NK-92 treated with Interleukin-12 subunit alpha and Interleukin-12 subunit beta, amount 100 ng/mL, for 24 hours (cell line): ENCODE results near the gene AIDA.
"Not testable (repeated sequence)": the region's sequence is repeated elsewhere in the genome, so short reads cannot be mapped to it uniquely, and the experiment has no call there.

Experiments
- DNase-seq: peaks from one replicate; lab custom pipeline; 2025; lab: John Stamatoyannopoulos, UW

The AIDA gene

DNA sequence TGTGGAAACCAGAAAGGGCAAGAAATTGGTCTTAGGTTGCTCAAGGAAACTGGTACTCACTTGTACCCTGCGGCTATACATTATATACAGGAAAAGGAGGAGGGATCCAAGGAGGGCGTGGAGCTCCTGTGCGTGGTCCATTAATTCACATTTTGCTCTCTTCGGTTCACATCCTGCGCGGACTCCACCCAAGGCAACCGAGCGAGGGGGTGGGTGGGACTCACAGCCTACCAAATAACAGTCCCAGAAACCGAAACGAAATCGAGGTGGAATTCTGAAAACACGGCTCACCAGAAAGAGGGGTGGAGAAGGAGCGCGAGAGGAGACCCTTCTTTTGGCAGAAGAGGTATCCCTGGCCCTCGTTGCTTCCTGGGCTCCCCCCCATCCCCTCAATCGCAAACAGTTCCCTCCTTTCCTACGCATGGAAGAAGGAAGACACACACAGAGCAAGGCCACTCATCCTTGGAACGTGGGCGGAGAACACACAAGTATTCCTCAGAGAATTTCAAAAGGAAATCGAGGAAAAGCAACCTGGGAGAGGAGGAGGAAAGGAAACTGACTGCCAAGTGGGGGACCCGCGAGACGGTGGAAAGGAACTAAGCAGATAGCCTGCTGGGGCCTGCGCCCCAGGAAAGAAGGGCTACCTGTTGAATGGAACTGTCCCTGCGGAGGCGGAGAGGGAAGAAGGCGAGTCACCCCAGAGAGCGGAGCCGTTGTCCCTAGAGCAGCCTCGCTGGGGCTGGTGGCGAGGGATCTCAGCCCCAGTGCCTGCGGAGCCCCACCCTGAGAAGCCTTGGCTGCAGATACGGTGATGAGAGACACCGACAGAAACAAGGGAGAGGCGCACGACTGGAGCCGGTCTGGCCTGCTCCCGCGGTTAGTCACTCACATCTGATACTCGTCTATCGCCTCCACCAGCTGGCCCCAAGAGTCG lies 705 bp downstream of the AIDA start:
- peak; percentile 36 for DNase-seq

DNA sequence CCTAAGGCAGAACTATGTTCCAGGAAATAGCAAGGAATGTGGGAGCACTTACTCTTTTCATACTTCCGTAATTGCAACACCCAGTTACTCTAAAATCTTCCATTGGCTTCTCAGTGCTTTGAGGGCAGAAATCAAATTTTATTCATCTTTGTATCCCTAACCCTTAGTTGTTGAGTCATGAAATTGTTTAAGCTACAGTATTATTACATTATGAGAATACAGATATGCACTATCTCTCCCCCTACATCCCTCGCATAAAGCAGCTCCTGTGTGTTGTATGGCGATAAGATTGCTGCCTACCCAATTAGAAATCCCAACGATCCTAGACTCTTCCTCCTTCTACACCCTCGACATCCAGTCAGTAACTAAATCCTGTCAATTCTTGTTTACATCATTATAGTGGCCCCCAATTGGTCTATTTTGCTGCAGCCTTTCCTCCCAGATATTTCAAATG lies 2.6 kb downstream of the AIDA start:
- no peak for DNase-seq

DNA sequence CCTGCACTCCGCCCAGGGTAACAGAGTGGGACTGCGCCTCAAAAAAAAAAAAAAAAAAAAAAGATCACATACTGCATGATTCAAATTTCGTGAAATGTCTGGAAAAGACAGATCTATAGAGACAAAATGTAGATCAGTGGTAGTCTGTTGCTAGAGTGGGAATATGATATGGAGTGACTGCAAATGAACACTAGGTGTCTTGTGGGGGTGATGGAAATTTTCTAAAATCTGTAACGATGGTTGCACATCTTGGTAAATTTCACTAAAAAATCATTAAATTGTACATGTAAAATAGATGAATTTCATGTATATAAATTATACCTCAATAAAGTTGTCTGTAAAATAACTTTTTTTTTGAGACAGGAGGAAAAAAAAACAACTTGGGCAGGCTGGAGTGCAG lies 5.5 kb downstream of the AIDA start:
- DNase-seq = no peak

DNA sequence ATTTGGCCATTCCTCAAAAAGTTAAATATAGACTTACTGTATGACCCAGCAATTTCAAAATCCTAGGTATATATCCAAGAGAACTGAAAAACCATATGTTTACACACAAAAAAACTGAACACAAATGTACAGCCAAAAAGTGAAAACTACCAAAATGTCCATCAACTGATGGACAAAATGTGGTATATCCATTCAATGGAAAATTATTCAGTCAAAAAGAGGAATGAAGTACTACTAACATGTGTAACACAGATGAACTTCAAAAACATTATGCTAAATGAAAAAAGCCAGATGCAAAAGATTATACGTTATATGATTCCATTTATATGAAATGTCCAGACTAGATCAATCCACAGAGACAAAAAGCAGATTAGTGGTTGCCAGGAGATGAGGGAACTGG lies 8.0 kb downstream of the AIDA start:
- DNase-seq = no peak

DNA sequence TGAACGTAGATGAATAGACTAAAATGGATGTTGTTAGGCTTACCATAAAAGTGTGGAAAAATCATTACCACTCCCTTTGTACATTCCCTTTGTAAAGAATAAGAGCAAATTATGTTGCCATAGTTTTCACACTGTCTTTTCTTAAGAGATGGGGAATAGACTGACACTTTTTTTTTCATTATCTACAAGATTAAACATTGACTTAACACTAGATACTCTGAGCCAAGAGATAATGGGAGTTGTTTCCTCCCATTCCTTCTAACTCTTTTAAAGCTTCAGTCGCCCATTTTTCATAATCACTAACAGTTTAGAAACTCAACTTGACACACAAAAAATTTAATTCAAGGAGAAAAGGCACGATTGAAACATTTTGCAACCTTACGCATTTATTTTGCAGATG lies 10.1 kb downstream of the AIDA start:
- no peak for DNase-seq

DNA sequence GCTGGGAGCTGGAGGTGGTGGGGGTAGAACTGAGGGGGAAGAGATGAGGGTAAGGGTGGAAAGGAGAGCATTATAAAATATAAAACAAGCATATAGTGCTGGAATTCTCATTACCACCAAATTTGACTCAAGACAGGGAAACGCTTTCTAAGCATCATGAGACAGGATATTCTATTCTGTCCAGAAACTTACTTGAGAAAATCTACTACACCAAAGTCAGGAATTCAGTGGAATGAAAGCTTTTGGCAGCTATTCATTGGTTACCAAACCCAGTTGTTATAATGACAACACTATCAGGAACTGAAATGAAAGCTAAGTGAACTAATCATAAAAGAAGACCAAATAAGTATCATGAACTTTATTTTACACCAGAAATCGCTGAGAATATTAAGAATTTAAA lies 14.5 kb downstream of the AIDA start:
- DNase-seq = no peak

DNA sequence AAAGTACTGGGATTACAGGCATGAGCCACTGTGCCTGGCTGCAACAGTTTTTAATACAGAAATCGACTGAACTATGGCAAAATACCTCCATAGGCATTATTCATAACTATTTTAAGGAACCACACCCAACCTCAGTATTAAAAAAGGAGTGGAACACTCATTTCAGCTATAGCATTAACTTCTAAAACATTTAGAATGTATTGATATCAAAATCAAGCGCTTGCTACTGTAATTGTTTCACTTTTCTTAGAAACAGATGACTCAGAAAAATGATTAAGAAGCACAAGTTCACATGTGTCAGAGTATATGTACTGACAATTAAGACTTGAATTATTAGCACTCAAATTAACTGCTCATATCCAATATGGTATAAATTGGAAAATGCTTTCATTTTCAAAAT lies 15.1 kb downstream of the AIDA start:
- no peak for DNase-seq

DNA sequence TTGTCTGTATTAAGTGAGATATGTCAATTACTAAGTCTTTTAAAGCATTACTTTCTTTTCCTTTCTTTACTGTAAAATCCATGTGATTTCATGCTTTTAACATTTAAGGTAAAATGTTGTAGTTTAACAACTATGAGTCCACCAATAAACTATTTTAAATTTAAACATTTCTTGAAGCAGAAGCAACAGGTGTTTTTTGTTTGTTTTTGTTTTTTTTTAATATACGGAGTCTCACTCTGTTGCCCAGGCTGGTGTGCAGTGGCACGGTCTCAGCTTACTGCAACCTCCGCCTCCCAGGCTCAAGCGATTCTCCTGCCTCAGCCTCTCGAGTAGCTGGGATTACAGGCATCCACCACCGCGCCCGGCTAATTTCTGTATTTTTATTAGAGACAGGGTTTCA lies 15.6 kb downstream of the AIDA start:
- DNase-seq = no peak

DNA sequence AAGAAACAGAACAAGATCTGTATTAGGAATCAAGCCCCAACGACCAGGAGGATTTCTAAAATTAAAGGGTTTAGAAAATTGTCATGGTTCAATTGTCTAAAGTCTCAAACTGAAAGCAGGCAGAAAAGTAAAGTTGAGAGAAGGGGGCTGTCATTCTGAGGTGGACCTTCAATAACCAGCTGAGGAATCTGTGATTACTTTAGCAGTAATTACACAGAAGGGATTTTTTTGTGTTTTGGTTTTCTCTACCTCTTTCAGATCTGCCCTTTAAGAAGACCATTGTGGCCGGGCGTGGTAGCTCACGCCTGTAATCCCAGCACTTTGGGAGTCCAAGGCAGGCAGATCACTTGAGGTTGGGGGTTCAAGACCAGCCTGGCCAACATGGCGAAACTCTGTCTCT lies 17.4 kb downstream of the AIDA start:
- DNase-seq = no peak

DNA sequence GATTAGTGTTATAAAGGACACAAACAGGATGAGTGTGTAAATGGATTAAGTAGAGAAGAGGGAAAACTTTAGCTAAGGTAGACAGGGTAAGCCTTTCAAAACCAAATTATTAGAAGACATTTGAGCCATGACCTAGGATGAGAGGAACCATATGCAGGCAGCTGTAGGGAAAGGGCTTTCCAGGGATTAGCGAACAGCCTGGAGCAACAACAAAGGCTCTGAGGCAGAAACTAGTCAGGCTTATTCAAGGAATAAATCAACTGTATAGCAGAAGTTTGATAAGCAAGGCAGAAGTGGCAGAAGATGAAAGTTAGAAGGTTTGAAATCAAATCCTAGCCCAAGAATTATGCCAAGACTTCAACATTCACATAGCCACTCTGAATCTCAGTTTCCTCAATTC lies 21.3 kb downstream of the AIDA start:
- no peak for DNase-seq

DNA sequence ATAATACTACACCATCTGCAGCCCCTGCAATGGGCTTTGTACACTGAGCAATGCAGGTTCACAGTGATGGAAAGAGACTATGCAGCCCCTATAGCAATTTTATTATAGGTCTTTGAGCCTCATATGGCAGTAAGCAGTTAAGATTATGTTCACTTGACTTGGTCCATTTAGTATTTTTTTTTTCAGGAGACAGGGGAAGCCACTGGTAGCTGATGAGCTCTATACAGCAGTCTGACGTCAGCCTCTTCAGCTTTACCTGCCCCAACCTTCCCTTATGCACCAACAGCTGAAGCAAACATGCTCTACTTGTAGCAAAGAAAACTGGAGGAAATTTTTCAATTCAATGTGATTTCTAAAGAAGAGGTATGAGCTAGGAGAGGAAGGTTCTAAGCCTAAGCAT lies 32.2 kb downstream of the AIDA start:
- no peak for DNase-seq

DNA sequence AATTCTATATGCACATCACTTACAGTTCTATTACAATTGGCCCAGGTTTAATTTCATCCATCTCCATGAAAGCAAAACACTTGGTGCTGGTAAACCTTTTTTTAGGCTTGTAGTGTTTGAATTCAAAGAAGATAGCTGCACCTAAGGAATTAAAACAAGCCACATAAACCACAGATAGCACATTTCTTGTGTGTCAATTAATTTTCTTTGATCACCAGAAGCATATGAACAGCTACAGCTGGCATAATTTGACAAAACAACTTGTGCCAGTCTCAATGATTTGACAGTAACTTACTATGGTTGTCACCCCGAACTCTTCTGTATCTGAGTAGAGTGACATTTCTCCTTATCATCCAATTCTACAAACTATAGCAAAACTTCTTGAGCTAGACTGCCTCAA lies 42.2 kb downstream of the AIDA start:
- no peak for DNase-seq

DNA sequence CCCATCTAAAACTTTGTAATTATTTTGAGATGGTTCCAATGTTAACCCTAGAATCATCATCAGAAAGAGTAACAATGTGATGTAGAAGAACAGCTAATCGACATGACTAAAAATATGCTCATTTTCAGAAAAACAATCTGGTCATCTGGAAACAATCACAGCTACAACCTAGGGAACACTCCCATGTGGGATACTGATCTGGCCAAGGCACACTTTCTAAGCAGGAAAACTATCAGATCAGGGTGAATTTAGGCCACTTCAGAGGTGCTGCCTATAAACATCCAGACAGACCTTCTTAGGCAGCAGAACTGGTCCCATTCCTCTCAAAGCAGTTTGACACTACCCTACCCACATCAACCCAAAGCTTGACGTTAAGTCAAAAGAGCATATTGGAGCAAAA lies 43.2 kb downstream of the AIDA start:
- DNase-seq = not testable (repeated sequence)

DNA sequence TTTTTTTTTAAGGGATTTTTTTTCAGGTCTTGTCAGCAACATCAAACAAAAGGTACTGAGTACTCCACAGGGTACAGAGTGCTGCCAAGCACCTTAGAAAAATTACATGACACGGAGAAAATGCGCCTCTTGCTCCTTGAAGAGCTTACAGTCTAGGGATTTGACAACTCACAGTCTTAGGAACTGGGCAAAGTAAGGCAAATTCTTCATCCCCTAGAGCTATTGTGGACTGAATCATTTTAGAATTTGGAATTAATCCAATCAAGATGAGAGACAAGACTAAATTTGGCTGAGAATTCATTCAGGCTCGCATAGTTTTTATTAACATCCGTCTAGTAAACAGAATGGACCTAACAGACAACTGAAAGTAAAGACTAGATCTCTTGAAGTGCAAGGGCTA lies 44.1 kb downstream of the AIDA start:
- not testable (repeated sequence) for DNase-seq

DNA sequence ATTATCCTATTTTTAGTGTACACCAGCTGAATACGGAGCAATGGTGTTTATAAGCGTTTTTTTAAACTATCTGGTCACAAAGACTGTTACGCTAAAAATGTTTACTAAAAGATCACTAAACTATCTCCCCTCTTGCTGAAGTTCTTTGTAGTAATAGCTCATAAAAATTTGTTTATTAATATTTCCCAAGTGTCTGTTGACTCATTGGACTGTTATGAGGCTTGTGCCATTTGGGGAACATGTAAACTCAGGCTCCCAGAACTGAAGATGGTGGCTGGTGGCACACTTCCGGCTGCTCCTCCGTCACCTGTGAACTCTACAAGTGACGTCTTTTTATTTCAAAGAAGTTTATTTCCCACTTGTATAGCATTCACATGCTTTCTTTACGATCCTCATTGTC lies 46.3 kb downstream of the AIDA start:
- no peak for DNase-seq

DNA sequence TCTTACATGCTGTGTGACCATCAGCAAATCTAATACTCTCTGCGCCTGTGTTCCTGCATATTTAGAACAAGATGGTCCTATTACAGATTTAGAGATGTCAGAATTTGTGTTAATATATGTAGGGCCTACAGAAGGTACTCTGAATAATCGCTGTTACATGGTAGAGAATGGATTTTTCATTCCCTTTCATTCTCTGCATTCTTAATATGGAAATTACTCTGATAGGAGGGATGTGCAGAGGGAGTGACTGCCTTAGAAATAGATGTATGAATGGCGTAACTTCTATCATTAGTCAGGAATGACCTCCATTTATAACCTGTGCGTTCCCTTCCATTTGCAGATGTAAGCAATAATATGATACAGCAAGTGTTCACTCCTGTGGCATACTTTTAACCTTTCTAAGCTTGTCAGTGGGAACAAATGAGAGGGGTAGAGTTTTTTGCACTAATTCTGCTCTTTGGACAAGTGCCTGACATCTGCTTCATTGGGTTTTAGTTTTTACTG lies 48.8 kb downstream of the AIDA start:
- no peak for DNase-seq

DNA sequence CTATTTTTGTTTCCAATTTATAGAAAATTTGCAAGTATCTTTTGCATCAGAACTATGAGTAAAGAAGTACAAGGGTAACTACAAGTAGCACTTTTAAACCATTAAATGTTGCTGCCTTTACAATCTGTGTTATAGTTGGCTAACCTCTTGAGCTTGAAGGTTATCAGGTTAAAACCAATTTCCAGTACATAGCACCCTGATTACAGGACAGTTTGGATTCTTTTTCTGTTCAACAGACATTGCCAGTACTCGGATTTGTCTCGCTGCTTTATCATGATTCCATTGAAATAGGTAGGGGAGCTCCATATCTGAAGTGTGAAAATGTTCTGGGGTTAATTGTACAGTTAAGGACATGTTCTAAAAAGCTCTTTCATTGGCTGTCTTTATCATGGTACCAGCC lies 54.4 kb downstream of the AIDA start:
- DNase-seq = no peak

DNA sequence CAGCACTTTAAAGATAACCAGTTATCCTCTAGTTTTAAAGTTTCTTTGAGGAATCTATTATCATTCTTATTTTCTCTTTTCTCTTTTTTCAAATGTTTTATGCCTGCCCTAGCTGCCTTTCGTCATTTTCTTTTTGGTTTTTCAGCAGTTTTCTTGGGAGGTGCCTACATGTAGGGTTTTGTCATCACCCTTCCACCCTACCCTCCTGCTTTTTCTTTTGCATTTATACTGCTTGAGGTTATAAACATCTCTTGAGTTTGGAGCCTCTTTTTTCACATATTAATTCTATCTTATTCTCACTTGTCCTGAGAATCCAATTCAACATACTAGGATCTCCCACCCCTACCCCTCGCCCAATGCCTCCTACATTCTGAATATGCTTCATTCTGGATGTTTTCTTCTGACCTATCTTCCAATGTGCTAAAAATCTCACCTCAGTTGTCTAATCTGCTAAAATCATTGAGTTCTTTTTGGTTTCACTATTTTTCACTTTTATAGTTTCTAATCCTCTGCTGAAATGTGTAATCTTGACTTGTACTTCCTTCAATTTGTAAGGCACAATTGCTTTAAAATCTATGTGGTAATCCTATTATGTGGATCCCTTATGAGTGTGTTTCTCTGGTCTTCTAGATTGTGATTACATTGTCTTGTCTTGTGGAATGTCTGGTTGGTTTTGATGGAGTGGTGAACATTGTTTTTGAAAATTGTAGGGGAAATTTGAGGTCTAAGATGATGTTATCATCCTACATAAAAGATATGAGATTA lies 55.7 kb downstream of the AIDA start:
- no peak for DNase-seq

DNA sequence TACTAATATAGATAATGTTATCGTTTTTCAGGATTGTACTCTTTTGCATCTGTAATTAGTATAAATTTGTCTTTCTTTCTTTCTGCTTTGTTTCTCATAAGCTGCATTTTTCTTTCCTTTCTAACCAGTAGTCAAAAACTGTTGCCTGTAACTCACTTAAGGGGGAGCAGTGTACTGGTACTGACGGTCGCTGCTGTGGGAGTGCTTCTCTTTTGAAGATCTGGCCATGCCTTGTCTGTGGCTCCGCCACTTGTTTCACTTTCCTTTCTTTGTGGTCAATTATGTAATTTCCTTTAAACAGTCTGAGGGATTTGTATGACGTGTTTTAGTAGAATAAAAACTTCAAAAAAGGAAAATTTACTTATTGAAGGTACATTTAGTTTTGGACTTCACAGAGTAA lies 57.4 kb downstream of the AIDA start:
- DNase-seq = no peak

DNA sequence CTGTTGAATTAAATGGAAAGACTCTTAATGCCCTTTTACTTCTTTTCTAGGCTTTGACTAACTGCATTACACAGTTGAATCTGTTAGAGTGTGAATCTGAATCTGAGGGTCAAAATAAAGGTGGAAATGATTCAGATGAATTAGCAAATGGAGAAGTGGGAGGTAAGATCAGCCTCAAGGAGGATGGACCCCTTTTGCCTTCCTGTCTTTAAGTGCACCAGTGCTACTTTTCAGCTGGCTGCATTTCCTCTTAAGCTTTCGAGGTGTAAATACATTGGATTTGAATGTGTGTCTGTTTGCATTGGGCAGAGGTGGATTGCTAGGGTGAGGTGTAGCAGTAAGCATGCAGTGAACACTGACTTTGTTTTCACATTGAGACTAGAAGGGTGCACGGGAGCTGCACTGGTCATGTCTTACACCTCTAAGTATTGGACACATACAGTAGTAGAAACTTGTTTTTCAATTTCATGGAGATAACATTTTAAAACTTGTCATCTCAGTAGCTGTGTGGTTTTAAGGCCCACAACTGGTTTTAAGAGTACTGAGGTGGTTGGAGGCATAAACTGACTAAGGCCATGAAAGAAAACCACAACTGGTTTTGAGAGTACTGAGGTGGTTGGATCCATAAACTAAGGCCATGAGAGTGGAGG lies 59.0 kb downstream of the AIDA start:
- DNase-seq = no peak

DNA sequence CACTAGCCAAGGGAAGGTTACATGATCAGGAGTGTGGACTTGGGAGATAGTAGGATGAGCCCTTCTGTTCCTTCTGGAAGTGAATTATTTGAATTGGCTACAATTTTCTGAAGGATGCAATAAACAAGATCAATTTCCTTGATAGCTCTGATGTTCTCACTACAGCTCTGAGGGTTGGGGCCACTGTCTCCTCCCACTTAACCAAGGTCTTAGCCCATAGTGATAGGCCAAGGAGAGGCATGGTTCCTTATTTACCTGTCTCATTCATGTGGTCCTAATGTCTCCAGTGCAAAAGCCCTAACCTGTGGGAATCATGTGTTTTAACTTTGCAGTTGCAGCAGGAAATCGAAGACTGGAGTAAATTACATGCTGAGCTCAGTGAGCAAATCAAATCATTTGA lies 59.6 kb downstream of the AIDA start:
- DNase-seq = no peak

DNA sequence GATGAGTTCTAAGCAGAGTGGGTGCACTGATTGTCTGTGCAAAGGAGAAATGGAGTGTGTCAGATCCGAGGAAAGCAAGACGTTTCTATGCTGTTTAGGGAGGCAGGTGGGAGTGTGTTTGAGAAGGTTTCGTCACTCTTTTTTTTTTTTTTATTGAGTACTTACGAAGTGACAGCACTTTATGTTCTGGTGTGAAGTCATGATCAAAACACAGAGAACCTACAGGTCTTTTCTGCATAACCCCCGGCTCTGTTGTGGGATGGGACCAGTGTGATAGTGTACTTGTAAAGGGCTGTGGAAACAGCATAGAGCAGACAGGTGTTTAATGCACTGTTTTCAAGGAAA lies 67.7 kb downstream of the AIDA start:
- DNase-seq = no peak
